GM12801 (cell line): Measurements from ENCODE around the gene ADPRH.

Experiments used
- TF ChIP-seq, protein P1 (sequence below): IDR thresholded peaks from one replicate; pipeline ENCODE4 v1.5.1; 2011; ENCODE audit warnings: control low read depth; ENCODE audit not compliant: insufficient read length; ENCODE audit errors: extremely low read depth

Gene ADPRH

DNA sequence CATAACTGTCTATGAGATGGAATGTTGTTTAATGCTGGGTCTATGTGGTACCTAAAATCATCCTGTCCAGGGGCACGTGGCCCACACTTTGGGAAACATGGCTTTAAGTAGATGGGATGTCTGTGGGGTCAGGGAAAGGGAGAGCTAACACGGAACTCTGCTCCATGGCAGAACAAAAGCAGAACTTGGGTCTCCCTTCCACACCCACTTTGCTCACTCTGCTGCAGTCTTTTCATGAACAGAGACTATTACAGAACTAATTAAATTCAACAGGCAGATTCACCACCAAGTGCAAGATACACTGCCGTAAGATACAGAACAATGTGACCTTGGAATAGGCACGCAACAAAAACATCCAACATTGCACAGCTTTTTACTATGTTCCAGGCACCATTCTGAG lies 52.9 kb downstream of the ADPRH start:
- TF ChIP-seq, protein P1, sequence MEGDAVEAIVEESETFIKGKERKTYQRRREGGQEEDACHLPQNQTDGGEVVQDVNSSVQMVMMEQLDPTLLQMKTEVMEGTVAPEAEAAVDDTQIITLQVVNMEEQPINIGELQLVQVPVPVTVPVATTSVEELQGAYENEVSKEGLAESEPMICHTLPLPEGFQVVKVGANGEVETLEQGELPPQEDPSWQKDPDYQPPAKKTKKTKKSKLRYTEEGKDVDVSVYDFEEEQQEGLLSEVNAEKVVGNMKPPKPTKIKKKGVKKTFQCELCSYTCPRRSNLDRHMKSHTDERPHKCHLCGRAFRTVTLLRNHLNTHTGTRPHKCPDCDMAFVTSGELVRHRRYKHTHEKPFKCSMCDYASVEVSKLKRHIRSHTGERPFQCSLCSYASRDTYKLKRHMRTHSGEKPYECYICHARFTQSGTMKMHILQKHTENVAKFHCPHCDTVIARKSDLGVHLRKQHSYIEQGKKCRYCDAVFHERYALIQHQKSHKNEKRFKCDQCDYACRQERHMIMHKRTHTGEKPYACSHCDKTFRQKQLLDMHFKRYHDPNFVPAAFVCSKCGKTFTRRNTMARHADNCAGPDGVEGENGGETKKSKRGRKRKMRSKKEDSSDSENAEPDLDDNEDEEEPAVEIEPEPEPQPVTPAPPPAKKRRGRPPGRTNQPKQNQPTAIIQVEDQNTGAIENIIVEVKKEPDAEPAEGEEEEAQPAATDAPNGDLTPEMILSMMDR: no peak

DNA sequence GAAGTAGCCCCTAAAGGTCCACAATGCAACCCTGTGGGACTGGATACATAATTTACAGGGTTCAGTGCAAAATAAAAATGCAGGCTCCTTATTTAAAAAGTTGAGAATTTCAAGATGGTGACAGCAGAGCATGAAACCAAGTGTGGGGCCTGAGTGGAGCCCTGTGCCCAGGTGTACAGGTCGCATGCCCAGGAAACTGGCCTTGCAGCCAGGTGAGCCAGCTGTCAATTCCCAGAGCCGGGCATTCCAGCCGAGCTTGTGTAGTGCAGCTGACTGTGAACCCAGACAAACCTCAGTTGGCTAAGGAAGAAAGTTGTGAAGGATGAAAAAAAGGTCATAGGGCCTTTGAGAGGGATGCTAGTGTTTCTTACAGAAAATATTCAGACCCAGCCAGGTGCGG lies 53.5 kb downstream of the ADPRH start:
- TF ChIP-seq, protein P1: no peak

DNA sequence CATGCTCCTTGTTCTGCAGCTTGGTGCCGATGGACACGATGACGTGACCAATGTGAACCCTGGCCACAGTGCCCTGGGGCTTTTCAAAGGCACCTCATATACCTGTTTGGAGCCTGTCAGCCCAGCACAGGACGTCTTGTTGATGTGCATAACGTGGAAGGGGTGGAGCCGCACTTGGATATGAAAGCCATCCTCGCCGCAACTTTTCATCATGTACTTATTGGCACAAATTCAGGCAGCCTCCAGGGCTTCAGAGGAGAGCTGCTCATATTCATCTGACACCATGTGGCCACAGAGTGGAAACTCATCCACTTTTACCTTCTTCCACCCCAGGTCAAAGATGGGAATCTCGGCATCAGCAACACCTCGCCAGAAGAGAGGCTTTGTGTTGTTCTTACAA lies 56.4 kb downstream of the ADPRH start:
- TF ChIP-seq, protein P1: no peak

DNA sequence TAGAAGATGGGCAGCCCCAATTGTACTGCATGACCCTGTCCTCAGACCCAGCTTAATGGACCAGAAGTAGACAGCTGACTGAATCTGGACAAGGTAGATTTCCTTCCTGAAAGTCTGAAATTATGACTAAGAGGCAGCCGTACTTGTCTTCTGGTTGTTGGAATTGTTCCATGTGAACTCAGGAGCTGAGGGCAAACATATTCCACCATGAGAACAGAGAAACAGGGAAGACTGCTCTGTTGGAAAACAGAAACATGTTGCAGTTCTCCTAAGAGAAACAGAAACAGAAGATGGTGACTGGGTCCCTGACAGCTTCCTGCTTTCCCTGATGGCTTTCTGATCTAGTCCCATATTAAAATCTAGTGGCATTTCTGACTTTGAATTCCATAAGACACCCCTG lies 57.0 kb downstream of the ADPRH start:
- TF ChIP-seq, protein P1: no peak

DNA sequence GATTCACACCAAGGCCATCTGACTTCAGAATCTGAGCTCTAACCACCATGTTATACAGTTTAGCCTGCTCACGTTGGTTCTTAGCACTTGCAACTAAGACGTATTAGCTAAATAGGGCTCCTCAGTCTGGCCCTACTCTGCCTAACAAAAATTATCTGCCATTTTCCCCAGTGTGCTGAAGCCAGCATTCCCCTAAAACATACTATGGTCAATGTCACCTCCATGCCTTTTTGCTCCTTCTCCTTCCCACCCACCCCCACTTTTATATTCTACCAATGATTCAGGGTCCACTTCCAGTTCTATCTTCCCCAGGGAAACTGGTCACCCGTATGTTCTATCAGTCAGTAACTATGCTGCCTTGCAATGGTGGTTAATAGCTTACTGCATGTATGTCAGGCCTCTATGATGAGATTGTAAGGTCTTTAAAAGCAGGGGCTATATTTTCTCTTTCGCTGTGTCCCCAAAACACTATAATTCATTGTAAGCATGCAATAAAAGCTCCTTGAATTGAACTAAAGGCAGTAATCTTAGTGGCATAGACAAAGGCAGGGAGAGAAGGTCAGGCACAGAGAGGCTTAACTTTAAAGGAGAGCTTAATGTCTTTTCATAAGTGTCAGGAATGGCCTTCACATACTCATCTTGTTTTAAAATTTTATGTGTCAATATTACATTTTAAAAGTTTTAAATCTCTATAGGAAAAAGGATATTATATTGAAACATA lies 57.8 kb downstream of the ADPRH start:
- TF ChIP-seq, protein P1: no peak

DNA sequence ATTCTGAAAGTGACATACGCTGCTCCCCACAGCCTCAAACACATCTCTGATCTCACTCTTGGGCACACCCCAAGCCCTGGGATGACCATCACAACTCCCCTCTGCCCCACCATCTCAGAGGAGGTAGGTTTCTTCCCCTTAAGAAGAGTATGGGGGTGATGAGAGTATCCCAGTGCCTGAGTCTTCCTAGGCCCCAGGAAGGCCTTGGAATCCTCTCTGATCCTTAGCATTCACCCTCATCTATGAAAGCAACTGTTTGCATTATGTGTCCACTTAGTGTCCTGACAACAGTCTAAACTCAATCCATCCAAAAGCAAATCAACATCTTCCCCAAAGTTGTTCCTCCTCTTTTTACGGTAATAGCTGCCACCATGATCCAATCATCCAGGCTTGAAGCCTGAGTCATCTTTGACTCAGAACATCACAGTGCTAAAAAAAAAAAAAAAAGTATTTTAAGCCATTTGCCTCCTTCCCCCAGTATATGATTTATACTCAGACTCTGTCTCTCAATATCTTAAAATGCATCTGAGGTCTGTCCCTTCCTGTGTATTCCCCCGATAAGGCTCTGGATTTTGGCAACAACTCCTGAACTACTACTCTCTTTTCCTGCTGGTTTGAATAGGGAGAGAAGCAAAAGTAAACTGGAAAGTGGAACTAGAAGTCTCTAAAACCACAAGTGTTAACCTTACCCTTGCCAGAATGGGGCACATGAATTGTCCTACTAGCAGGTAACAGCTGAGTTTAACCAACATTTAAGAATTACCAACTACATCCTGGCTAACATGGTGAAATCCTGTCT lies 58.6 kb downstream of the ADPRH start:
- TF ChIP-seq, protein P1: no peak
